ENCODE results near the gene FDXR.

Gene FDXR

GRCh38 chr17:74898376-74898946 is 25.7 kb upstream of the FDXR start:
- DNase-seq (ENCODE audit: low spot score) = no peak

DNA sequence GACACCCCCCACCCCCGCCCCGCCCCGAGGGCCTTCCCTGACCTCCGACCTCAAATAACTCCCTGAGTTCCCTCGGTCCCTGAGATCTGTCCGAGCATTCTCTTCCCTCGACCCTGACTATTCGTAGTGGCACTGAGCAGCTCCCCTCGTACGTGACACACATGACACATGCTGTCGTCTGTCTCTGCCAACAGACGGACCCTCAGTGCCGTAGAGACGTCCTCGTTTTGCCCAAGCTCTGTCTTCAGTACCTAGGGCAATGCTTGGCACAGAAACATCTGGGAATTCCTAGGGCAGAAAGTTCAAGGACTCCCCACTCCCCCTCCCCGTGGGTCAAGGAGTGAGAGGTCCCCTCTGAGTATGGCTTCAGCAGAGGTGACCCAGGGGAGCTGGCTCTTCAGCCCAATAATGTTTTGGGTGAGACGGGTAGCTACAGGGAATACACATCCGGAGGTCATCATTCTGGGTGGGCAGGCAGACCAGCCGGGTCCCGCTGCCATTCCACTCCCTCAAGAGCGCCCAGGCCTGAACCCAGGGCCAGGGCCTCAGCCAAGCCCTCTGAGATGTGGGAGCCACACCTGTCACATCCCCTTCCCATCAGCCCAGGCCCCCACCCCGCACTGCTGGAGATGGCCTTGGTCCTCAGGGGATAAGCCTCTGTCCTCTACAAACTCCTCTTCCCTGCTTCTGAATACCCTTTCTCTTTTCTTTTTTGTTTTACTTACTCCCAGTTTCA is 21.3 kb upstream of the FDXR start:
- no peak for DNase-seq (ENCODE audit: low spot score)

- no peak for DNase-seq (ENCODE audit: low spot score)
Observed at GRCh38 chr17:74892974-74893911, 20.4 kb upstream of the FDXR start, which contains the start of gene FADS6. Gene FADS6 (minus strand): TSS chr17:74893633. CDS start chr17:74893595, 38 bp downstream.

DNA sequence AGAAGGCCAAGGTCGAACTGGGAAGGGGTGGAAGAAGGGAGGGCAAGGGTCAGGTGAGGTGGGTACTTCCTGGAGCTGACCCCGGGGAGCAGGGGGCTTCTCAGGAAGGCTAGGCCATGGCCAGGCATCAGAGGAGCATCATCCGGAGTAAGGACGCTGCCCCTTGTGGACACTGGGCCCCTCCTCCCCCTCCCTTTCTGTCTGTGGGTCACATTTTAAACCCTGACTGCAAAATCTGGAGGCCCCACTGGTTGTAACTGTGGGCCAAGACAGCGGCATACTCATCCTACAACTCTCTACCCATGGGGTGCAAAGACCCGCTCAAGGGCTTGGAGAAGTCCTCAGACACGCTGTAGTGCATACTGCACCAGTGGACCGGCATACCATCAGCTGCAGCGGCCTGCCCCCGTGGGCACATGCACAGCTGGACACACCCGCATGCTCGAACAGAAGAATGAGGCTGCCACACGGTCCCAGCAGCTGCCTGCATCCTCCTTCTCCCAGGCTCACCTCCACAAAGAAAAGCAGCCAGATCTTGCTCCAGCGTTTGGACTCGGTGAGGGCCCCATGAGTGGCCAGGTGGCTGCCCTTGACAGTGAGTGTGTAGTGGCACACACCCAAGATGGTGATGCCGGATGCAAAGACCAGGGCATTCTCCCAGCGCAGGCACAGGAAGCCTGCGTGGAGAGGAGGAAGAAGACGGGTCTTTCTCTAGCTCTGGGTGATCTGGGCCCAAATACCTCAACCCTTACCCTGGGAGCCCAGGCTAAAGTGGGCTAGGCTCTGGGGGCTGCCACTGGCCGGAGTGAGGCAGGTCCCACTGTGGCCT is 19.4 kb upstream of the FDXR start:
- no peak for DNase-seq (ENCODE audit: low spot score)

- no peak for DNase-seq (ENCODE audit: low spot score)
Observed at GRCh38 chr17:74890554-74890953, 17.8 kb upstream of the FDXR start.

DNA sequence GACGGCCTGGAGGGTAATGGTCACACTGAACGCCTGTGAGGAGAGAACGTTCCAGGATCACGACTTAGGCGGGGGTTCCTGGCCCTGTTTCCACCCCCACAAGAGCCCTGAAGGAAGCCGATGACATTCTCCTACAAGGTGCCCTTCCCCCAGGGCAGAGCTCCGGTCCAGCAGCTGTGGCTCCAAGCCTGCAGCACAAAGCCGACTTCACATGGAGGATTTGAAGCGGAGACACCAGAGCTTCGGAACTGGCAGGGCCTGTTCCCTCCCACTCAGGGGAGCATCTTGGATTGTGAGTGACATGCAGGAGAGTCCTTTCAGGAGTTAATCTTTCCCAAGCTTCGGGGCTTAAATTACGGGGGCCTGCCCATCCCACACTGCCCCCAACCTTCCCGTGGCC is 15.7 kb upstream of the FDXR start:
- DNase-seq (ENCODE audit: low spot score) = no peak

DNA sequence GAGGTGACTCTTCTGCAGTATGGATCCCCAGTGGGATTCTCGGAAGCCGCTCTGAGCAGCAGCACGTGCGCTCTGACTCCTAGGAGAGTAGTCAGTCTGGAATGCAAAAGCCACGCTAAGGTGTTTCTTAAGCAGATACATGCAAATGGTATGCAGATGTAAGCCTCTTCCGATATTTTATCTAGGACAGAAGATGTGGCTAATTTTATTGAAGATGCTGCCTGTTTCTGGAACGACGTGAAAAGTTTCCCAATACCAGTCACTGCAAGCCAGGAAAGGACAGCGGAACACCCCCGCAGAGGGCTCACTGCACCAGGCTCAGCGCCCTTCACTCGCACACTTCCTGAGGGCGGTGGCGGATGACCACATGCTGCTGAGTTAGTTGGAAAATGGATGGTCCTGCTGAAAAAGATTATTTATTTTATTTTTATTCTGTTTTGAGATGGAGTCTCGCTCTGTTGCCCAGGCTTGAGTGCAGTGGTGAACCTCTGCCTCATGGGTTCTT is 10.5 kb upstream of the FDXR start:
- DNase-seq (ENCODE audit: low spot score) = no peak

GRCh38 chr17:74882517-74883240 is 9.9 kb upstream of the FDXR start:
- no peak for DNase-seq (ENCODE audit: low spot score)

DNA sequence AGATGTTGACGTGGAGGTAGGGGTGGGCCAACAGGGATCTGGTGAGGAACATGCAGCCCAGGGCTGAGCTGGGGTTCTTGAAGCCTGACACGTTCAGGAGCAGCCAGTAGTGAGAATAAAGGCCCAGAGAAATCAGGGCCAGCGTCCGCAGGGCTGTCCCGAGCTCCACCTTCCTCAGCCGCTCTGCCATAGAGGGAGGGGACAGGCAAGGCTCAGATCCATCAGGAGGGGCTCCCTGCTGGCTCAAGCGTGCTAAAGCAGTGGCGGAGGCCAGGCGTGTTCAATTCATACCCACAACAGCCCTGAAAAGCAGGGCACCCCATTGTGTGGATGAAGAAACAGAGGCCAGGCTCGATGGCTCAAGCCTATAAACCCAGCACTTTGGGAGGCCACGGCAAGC is 8.3 kb upstream of the FDXR start:
- no peak for DNase-seq (ENCODE audit: low spot score)

DNA sequence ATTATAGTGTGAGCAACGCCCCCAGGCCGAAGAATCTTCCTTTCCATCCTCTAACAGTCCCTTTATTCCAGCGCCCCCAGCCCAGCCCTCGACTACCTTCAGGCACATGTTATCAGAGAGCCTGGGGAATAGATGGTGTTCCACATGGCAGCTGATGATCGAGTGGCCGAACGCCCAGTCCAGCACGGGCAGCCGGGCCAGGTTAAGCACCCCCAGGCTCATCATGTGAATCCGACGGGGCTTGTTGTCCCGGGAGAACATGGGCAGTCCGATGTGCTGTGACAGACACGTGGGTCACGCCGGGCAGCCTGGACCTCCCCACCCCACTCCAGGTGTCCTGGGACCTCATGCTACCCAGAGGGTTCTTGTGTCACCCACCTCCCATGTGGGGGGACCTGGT is 6.5 kb upstream of the FDXR start:
- DNase-seq (ENCODE audit: low spot score) = no peak

- no peak for DNase-seq (ENCODE audit: low spot score)
Observed at GRCh38 chr17:74878658-74879057, 5.9 kb upstream of the FDXR start.

DNA sequence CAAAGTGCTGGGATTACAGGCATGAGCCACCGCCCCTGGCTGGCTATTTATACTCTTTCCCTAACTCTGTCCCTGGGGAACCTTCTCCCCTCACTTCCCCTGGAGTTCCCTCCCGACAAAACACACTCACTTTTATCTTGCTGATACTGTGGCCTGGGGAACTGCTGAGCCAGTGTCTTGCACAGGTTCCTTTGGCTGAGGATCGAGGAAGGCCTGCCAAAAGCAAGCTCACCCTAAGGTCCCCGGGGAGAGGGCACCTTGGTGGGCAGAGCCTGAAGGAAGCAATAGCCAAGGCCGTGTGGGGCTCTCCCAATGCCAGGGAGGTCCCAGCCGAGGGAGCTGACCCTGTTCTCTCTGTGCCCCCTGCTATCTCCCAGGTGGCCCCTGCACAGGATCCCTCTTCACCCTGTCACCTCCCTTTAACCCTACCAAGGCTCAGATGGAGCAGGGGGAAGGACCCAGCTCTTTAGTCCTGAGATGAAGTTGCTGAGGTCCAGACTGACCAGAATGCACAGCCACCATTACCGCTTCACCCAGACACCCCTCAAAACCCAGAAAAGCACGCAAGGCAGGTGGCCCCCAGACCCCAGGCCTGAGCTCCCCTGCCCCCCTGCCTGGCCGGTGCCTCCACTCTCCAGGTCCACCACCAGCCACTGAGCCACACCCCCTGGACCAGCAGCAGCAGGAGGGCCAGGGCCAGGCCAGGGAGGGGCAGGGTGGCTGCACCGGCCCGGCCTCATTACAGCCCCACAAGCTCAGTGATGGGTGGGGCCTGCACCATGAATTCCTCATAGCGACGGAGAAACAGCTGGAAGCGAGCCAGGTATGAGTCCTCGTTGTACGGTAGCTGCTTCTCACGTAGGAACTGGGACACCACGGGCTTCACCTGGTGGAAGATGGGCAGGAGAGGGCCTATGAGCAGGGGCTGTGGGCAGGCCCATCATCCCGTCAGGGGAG is 5.1 kb upstream of the FDXR start:
- DNase-seq (ENCODE audit: low spot score) = no peak

GRCh38 chr17:74875977-74876593 is 3.3 kb upstream of the FDXR start:
- DNase-seq (ENCODE audit: low spot score) = no peak

- DNase-seq (ENCODE audit: low spot score) = no peak
Observed at GRCh38 chr17:74875155-74875976, 2.6 kb upstream of the FDXR start.

- DNase-seq (ENCODE audit: low spot score) = no peak
Observed at GRCh38 chr17:74874615-74875037, 1.8 kb upstream of the FDXR start.

DNA sequence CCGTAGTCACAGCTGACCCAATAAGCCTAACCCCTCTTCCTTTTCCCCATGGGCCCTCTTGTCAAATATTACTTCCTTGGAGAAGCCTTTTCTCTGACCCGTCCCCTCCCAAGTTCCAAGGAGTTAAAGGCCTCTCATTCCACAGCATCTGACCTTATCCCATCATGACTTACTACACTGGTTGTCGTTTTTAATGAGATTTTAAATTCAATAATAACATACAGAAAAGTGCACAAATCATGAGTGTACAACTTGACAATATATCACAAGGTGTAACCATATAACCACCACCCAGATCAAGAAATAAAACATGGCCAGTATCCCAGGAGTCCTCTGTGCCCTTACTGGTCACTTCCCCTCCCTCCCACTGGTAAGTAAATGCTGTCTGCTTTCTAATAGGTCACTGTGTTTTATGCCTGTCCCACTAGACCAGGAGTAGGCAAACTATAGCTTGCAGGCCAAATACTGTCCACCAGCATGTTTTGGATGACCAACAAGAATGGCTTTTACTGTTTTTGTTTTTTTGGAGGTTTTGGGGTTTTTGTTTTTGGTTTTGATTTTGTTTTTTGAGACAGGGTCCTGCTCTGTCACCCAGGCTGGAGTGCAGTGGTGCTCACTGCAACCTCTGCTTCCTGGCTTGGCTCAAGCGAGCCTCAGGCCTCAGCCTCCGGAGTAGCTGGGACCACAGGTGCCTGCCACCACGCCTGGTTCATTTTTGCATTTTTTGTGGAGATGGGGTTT is 1.2 kb upstream of the FDXR start:
- no peak for DNase-seq (ENCODE audit: low spot score)

DNA sequence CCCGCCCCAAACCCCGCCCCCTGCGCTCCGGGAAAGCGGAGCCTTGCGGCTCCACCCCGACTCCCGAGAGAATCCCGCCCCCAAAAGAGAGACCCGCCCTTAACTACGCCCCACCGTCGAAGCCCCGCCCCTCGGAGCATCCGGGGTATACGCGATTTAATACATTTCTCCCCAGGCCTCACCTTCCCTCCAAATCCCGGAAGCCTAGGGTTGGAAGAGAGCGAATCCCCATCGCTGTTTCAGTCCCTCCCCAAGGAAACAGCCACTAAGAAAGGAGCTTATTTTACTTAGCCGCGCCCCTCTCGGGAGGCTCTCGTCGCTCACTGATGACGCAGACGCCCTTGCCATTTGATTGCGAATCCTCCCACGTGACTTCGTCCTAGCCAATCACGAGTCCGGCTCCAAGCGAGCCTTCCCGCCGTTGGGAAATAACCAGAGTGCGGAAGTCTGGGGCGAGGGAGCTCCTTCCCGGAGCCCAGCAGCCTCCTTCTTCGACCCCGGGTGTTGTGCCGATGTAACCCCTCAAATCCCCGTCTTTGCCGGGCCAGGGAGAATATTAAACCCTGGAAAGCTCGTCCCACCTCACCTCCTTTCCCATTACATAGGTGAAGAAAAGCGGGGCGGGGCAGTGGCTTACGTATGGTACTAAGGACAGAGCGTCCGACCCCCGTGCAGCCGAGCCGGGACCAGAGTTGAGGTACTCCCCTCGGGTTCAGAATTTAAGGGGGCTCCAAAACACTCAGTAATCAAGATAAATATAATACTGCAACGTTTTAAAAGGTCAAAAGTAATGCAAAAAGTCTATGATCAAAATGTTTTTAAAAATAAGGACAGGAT is 461 bp upstream of the FDXR start:
- DNase-seq (ENCODE audit: low spot score) = peak; percentile 100
